CD14-positive monocyte (primary cell): ENCODE data around the gene SF3A1. TPM values are rescaled to one million over a fixed set of nuclear protein-coding genes. Genes with fewer than 3 reads are reported as not detected.
A peak's percentile ranks its signal among the peaks of the same experiment; 100 is the strongest.

Experiments used
- DNase-seq, 3 donors: peaks; one replicate each; pipeline ENCODE4 v3.0.0-alpha.2; 2011 to 2022
- H2AFZ ChIP-seq: 2 replicates; pipeline ENCODE4 v1.6.0; 2012; ENCODE audit warnings: mild to moderate bottlenecking, low read depth, low read length, inconsistent platforms; ENCODE audit not compliant: insufficient read depth, poor library complexity, severe bottlenecking
- H3K27ac ChIP-seq, 2 donors: 1 replicate in 1 of 2; 2 replicates in 1 of 2; pipeline ENCODE4 v1.5.1; 2012 to 2013; ENCODE audit warnings: low read length in 2 of 2, control low read depth in 1 of 2, inconsistent platforms in 1 of 2, low read depth in 1 of 2, mild to moderate bottlenecking in 1 of 2
- H3K27me3 ChIP-seq, 2 donors: one replicate each; pipeline versions ENCODE4 v1.6.0 to v1.6.1; 2011 to 2013; ENCODE audit warnings: low read length in 2 of 2; ENCODE audit not compliant: control insufficient read depth in 2 of 2, insufficient read depth in 2 of 2
- H3K36me3 ChIP-seq, 2 donors: replicated peaks in 1 of 2; 1 replicate in 1 of 2; 2 replicates in 1 of 2; pipeline versions ENCODE4 v1.5.1 to v1.6.1; 2012 to 2013; ENCODE audit warnings: low read length in 2 of 2, control low read depth in 1 of 2, inconsistent platforms in 1 of 2, mild to moderate bottlenecking in 1 of 2; ENCODE audit not compliant: insufficient read depth in 2 of 2, control insufficient read depth in 1 of 2
- H3K4me1 ChIP-seq, 2 donors: 1 replicate in 1 of 2; 2 replicates in 1 of 2; pipeline versions ENCODE4 v1.5.1 to v1.6.1; 2012 to 2013; ENCODE audit warnings: low read length in 2 of 2, control low read depth in 1 of 2, inconsistent platforms in 1 of 2, mild to moderate bottlenecking in 1 of 2, moderate library complexity in 1 of 2; ENCODE audit not compliant: insufficient read depth in 2 of 2, control insufficient read depth in 1 of 2
- H3K4me2 ChIP-seq: replicated peaks from 2 replicates; pipeline ENCODE3; 2012; ENCODE audit warnings: low read length, moderate library complexity, mild to moderate bottlenecking; ENCODE audit not compliant: poor library complexity, severe bottlenecking; ENCODE audit errors: extremely low read depth
- H3K4me3 ChIP-seq, 3 experiments: fragments of 200-600 bp in 1 of 3; sonication (generic) in 1 of 3; replicated peaks in 1 of 3; 1 replicate in 2 of 3; 2 replicates in 1 of 3; pipeline ENCODE4 v1.5.1; 2011 to 2013; ENCODE audit warnings: low read length in 3 of 3, mild to moderate bottlenecking in 3 of 3, control low read depth in 2 of 3, low read depth in 2 of 3, inconsistent platforms in 1 of 3, moderate library complexity in 1 of 3
- H3K79me2 ChIP-seq: 2 replicates; pipeline ENCODE4 v1.6.0; 2012; ENCODE audit warnings: mild to moderate bottlenecking, control low read depth, inconsistent platforms, low read length, moderate library complexity; ENCODE audit not compliant: insufficient read depth
- H3K9ac ChIP-seq: 2 replicates; pipeline ENCODE4 v1.6.0; 2017; ENCODE audit warnings: low read length, mild to moderate bottlenecking; ENCODE audit not compliant: insufficient read depth, poor library complexity, severe bottlenecking
- H3K9me3 ChIP-seq, 2 donors: replicated peaks in 1 of 2; 1 replicate in 1 of 2; 2 replicates in 1 of 2; pipeline versions ENCODE4 v1.5.1 to v1.6.1; 2012 to 2013; ENCODE audit warnings: low read length in 2 of 2, control low read depth in 1 of 2; ENCODE audit not compliant: control insufficient read depth in 1 of 2, insufficient read depth in 1 of 2
- H4K20me1 ChIP-seq: 2 replicates; pipeline ENCODE4 v1.6.0; 2012; ENCODE audit warnings: mild to moderate bottlenecking, low read length, control low read depth, moderate library complexity; ENCODE audit not compliant: insufficient read depth
- H3K27ac Mint-ChIP-seq, 7 donors: one replicate each; pipeline ENCODE4 v1.8.0; 2020; ENCODE audit warnings: mild to moderate bottlenecking in 7 of 7, mixed read lengths in 7 of 7, moderate library complexity in 6 of 7, inconsistent platforms in 2 of 7
- H3K27me3 Mint-ChIP-seq, 3 donors: one replicate each; pipeline ENCODE4 v1.8.0; 2021 to 2022; ENCODE audit warnings: low read depth in 3 of 3, mild to moderate bottlenecking in 3 of 3, mixed read lengths in 3 of 3, moderate library complexity in 3 of 3, inconsistent platforms in 1 of 3
- H3K36me3 Mint-ChIP-seq, 2 donors: one replicate each; pipeline ENCODE4 v1.8.0; 2020; ENCODE audit warnings: mixed read lengths in 2 of 2, inconsistent platforms in 1 of 2, mild to moderate bottlenecking in 1 of 2
- H3K4me1 Mint-ChIP-seq: one replicate; pipeline ENCODE4 v1.8.0; 2020; ENCODE audit warnings: mild to moderate bottlenecking, mixed read lengths
- H3K4me3 Mint-ChIP-seq, 2 donors: one replicate each; pipeline ENCODE4 v1.8.0; 2020; ENCODE audit warnings: mild to moderate bottlenecking in 2 of 2, mixed read lengths in 2 of 2, moderate library complexity in 1 of 2
- H3K9me3 Mint-ChIP-seq, 7 donors: one replicate each; pipeline ENCODE4 v1.8.0; 2020 to 2022; ENCODE audit warnings: mixed read lengths in 7 of 7, mild to moderate bottlenecking in 6 of 7, moderate library complexity in 6 of 7, inconsistent platforms in 2 of 7
- CTCF ChIP-seq: fragments of 200-600 bp; IDR thresholded peaks from one replicate; pipeline ENCODE4 v1.8.0; 2022; ENCODE audit warnings: antibody characterized with exemption, mild to moderate bottlenecking
- WGBS: methylation state at CpG from one replicate; pipeline ENCODE4 v1.1.5; 2013; ENCODE audit warnings: missing lambda C conversion rate; ENCODE audit not compliant: insufficient coverage; 5-methylcytosine and 5-hydroxymethylcytosine counted together
- intact Hi-C, 2 donors: fragments of 100-400 bp; cut with micrococcal nuclease; formaldehyde crosslinking; loops; one replicate each; pipeline versions ENCODE4 v1.15.0 to v1.15.1; 2023
- polyA plus RNA-seq, 3 donors: library from polyadenylated mRNA; depleted of rRNA in 1 of 3; unstranded in 2 of 3; stranded (reverse) in 1 of 3; fragments of 300-500 nt in 2 of 3; fragments of >200 nt in 1 of 3; fragmentation: Illumina TruSeq in 2 of 3; gene quantifications; 1 replicate in 2 of 3; 2 replicates in 1 of 3; pipeline ENCODE4 v1.2.3, GENCODE V29; 2012 to 2021

The SF3A1 gene
- polyA plus RNA-seq, 3 donors = 34.7 to 102 (median 52.1) TPM

GRCh38 chr22:30302810-30303138 lies 53.9 kb downstream of the SF3A1 start:
- Histone ChIP-seq H2AFZ (no peak overlapping the region), H3K4me2 (peak overlapping the region; percentile 66), H3K27ac (peak overlapping the region; percentile 58 to 87), H3K4me3 (peak overlapping the region in 1 of 3 experiments; percentile 65), H3K4me1 (peaks cover 68 to 69% of the 10 kb centered on the region in 2 donors), H3K27me3 (no peaks in the 10 kb centered on the region), H3K9ac (peak overlapping the region; percentile 48), H3K79me2 (peaks cover 36% of the 10 kb centered on the region), H3K9me3 (no peaks in the 10 kb centered on the region), H3K36me3 (peaks cover 21 to 35% of the 10 kb centered on the region in 2 donors), H4K20me1 (peaks cover 20% of the 10 kb centered on the region)
- no CpG with 5 or more reads among the region's 5 CpGs for WGBS
- H3K4me3 Mint-ChIP-seq = peak overlapping the region; percentile 39 to 88
- DNase-seq = no peak
- H3K27me3 Mint-ChIP-seq = peaks cover 0 to 3% (median 2%) of the 10 kb centered on the region in 3 donors
- H3K4me1 Mint-ChIP-seq = peaks cover 73% of the 10 kb centered on the region
- intact Hi-C loops = loop anchor here in 1 of 2 donors (10.0 kb wide), 1 partner anchor 52 kb away; the partner anchor contains the start of genes CCDC157 and SF3A1
- peak overlapping the region; percentile 90 to 98 (median 93) for H3K27ac Mint-ChIP-seq
- H3K9me3 Mint-ChIP-seq = peaks cover 0 to 2% (median 0%) of the 10 kb centered on the region in 7 donors
- peaks cover 48 to 52% of the 10 kb centered on the region in 2 donors for H3K36me3 Mint-ChIP-seq
- TF ChIP-seq CTCF = no peak

GRCh38 chr22:30301995-30302809 lies 54.5 kb downstream of the SF3A1 start:
- H3K27ac Mint-ChIP-seq = peak overlapping the region; percentile 90 to 98 (median 93)
- H3K9ac ChIP-seq = peak overlapping the region; percentile 48
- DNase-seq = peak; percentile 82 to 93 (median 92)
- peaks cover 54% of the 10 kb centered on the region in 2 donors for H3K36me3 Mint-ChIP-seq
- peaks cover 64% of the 10 kb centered on the region in 2 donors for H3K4me1 ChIP-seq
- H3K27me3 ChIP-seq = no peaks in the 10 kb centered on the region
- peaks cover 26 to 41% of the 10 kb centered on the region in 2 donors for H3K36me3 ChIP-seq
- peaks cover 0 to 2% (median 0%) of the 10 kb centered on the region in 7 donors for H3K9me3 Mint-ChIP-seq
- H2AFZ ChIP-seq = peak overlapping the region; percentile 12
- H3K9me3 ChIP-seq = no peaks in the 10 kb centered on the region
- intact Hi-C loops = loop anchor here in 1 of 2 donors (10.0 kb wide), 1 partner anchor 53 kb away; the partner anchor contains the start of genes CCDC157 and SF3A1
- H3K4me1 Mint-ChIP-seq = peaks cover 70% of the 10 kb centered on the region
- peaks cover 30% of the 10 kb centered on the region for H3K79me2 ChIP-seq
- peak overlapping the region; percentile 66 for H3K4me2 ChIP-seq
- peak overlapping the region; percentile 39 to 88 for H3K4me3 Mint-ChIP-seq
- H3K27ac ChIP-seq = peak overlapping the region; percentile 58 to 87
- peaks cover 25% of the 10 kb centered on the region for H4K20me1 ChIP-seq
- H3K27me3 Mint-ChIP-seq = peaks cover 0 to 3% (median 2%) of the 10 kb centered on the region in 3 donors
- 6% methylated on average over 4 of the region's 9 CpGs for WGBS
- no peak for TF ChIP-seq CTCF
- H3K4me3 ChIP-seq = peak overlapping the region in 1 of 3 experiments; percentile 65
